Measurements from ENCODE around the gene NOXO1.

DNA sequence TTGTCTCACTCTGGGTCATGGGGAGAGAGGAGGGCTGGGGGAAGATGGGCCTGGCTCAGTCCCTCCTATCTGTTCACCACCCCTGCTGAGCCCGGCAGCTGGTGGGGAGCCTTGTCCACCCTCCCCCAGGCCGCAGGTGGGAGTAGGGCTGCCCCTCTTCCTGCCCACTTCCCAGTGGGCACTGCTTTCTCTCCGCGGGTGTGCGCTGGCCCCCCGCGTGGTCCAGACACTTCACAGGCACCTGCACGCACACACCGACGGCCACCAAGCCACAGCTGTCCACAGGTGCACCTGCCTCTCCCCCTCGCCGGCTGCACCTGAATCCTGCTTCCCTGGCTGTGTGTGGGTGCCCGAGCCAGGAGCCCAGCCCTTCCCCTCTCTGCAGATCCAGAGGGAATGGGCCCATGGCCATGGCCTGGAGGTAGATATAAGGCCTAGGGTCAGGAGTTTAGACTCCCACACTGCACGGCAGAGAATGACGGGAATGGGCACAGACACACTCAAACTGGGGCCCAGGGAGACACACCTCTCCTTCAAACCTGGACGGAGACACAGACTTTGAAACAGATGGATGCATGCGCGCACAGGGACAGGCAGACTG lies 47.5 kb upstream of the NOXO1 start:
- TF ChIP-seq POLR2A (IDR thresholded peaks at IDR 0.05; ENCODE audit: low read depth, low read length): no peak
- TF ChIP-seq EZH2 (IDR thresholded peaks at IDR 0.05; ENCODE audit: borderline replicate concordance, low read depth, low read length, severe bottlenecking): no peak
- TF ChIP-seq, protein P1, sequence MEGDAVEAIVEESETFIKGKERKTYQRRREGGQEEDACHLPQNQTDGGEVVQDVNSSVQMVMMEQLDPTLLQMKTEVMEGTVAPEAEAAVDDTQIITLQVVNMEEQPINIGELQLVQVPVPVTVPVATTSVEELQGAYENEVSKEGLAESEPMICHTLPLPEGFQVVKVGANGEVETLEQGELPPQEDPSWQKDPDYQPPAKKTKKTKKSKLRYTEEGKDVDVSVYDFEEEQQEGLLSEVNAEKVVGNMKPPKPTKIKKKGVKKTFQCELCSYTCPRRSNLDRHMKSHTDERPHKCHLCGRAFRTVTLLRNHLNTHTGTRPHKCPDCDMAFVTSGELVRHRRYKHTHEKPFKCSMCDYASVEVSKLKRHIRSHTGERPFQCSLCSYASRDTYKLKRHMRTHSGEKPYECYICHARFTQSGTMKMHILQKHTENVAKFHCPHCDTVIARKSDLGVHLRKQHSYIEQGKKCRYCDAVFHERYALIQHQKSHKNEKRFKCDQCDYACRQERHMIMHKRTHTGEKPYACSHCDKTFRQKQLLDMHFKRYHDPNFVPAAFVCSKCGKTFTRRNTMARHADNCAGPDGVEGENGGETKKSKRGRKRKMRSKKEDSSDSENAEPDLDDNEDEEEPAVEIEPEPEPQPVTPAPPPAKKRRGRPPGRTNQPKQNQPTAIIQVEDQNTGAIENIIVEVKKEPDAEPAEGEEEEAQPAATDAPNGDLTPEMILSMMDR (IDR thresholded peaks at IDR 0.05; ENCODE audit: extremely low read depth in 1 of 2, insufficient read depth in 1 of 2, low read depth in 1 of 2, low read length in 2 of 2): no peak
- TF ChIP-seq POLR2AphosphoS5 (IDR thresholded peaks at IDR 0.05; ENCODE audit: insufficient read depth, low read depth, low read length): no peak
- TF ChIP-seq, protein P2, sequence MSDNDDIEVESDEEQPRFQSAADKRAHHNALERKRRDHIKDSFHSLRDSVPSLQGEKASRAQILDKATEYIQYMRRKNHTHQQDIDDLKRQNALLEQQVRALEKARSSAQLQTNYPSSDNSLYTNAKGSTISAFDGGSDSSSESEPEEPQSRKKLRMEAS (IDR thresholded peaks at IDR 0.05; ENCODE audit: insufficient read depth, insufficient read length): no peak
- TF ChIP-seq JUN (IDR thresholded peaks at IDR 0.05; ENCODE audit: borderline replicate concordance, insufficient read depth, insufficient read length, low read depth): no peak
- no peak for TF ChIP-seq MYC (IDR thresholded peaks at IDR 0.05; ENCODE audit: low read depth, low read length)
- TF ChIP-seq GATA2 (IDR thresholded peaks at IDR 0.05; ENCODE audit: insufficient read depth, insufficient read length, low read depth, low read length): no peak

Data from endothelial cell of umbilical vein (primary cell).